ENCODE results near the gene NRCAM. TPM values are rescaled to one million over a fixed set of nuclear protein-coding genes. Genes with fewer than 3 reads are reported as not detected.

The NRCAM gene
- total and polyA plus RNA-seq, 2 donors (not counting 1 experiment from before 2014, with no cell fraction given), result 0.75 to 4.6 TPM

DNA sequence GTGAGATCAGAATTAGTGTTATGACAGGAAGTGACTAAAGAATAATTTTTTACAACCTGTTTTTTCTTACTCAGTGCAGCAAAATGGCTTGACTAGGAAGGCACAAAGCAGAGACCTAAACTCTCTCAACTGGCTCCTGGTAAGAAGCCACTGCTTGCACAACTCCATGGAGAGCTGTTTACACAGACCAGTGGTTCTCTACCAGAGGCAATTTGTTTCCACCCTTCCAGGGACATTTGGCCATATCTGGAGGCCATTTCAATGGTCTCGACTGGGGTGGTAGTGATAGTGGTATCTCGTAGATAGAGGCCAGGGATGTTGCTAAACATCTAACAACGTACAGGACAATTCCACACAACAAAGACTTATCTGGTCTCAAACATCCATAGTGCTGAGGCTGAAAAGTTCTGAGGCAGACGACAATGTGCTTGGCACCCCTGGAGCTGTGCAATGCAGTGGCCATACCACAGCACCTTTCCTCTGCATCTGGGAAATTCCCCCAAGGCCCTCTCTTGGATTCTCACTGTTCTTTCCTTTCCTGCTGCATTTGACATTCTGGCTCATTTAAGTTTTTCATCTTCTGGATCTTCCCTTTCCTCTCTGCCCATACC, 220.7 kb downstream of the NRCAM start:
- peaks cover 2% of the 10 kb centered on the region for H3K4me1 Mint-ChIP-seq
- ChIA-PET POLR2A (no interaction called here), CTCF (interaction anchor here (1.3 kb wide), 1 partner anchor 17 kb away, joined by 4 read pairs; no protein-coding TSS in a partner anchor)
- no peaks in the 10 kb centered on the region for H3K9me3 ChIP-seq (ENCODE audit: control extremely low read depth in 1 of 3, control insufficient read depth in 2 of 3, insufficient read depth in 1 of 3, low read length in 2 of 3)
- H3K4me3 Mint-ChIP-seq, result no peak overlapping the region
- H3K36me3 ChIP-seq (replicated peaks in 1 of 2; ENCODE audit: control extremely low read depth in 1 of 2, control insufficient read depth in 1 of 2, extremely low read depth in 1 of 2, insufficient read depth in 2 of 2, low read length in 1 of 2), result no peaks in the 10 kb centered on the region
- ATAC-seq (ENCODE audit: low read depth) (no peak), DNase-seq (no peak)
- no peaks in the 10 kb centered on the region for H4K20me1 ChIP-seq (ENCODE audit: control insufficient read depth, insufficient read depth, low read length, poor library complexity, severe bottlenecking)
- H3K4me2 ChIP-seq (replicated peaks; ENCODE audit: low read depth, low read length, poor library complexity, severe bottlenecking), result no peak overlapping the region
- H3K27me3 Mint-ChIP-seq, result no peaks in the 10 kb centered on the region
- H2AFZ ChIP-seq (ENCODE audit: insufficient read depth, low read depth, low read length, poor library complexity, severe bottlenecking), result no peak overlapping the region
- no peaks in the 10 kb centered on the region for H3K9me3 Mint-ChIP-seq (ENCODE audit: insufficient read depth)
- H3K4me1 ChIP-seq (ENCODE audit: control insufficient read depth in 2 of 2, insufficient read depth in 2 of 2, low read length in 2 of 2), result no peaks in the 10 kb centered on the region
- TF ChIP-seq, protein P1, sequence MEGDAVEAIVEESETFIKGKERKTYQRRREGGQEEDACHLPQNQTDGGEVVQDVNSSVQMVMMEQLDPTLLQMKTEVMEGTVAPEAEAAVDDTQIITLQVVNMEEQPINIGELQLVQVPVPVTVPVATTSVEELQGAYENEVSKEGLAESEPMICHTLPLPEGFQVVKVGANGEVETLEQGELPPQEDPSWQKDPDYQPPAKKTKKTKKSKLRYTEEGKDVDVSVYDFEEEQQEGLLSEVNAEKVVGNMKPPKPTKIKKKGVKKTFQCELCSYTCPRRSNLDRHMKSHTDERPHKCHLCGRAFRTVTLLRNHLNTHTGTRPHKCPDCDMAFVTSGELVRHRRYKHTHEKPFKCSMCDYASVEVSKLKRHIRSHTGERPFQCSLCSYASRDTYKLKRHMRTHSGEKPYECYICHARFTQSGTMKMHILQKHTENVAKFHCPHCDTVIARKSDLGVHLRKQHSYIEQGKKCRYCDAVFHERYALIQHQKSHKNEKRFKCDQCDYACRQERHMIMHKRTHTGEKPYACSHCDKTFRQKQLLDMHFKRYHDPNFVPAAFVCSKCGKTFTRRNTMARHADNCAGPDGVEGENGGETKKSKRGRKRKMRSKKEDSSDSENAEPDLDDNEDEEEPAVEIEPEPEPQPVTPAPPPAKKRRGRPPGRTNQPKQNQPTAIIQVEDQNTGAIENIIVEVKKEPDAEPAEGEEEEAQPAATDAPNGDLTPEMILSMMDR (IDR thresholded peaks at IDR 0.05), result no peak
- TF ChIP-seq EZH2 (IDR thresholded peaks at IDR 0.05; ENCODE audit: borderline replicate concordance, insufficient read depth, low read depth, low read length, poor library complexity, severe bottlenecking), result no peak
- peaks cover 0 to 4% (median 0%) of the 10 kb centered on the region in 4 experiments for H3K27me3 ChIP-seq (replicated peaks in 1 of 4; ENCODE audit: control extremely low read depth in 1 of 4, control insufficient read depth in 3 of 4, insufficient read depth in 4 of 4, low read length in 3 of 4)
- no peak overlapping the region for H3K27ac ChIP-seq (ENCODE audit: low read length in 2 of 2)
- H3K27ac Mint-ChIP-seq, result no peak overlapping the region
- intact Hi-C loops (cut with micrococcal nuclease), result no loop called here
- no peak overlapping the region for H3K4me3 ChIP-seq (ENCODE audit: control extremely low read depth in 1 of 5, extremely low read depth in 1 of 5, insufficient read depth in 1 of 5, low read depth in 2 of 5, low read length in 4 of 5)
- H3K79me2 ChIP-seq (ENCODE audit: control insufficient read depth, insufficient read depth, low read length), result no peaks in the 10 kb centered on the region
- 85% methylated on average over 2 of the region's 4 CpGs for WGBS (ENCODE audit: insufficient coverage)
- H3K9ac ChIP-seq (ENCODE audit: low read length), result no peak overlapping the region

DNA sequence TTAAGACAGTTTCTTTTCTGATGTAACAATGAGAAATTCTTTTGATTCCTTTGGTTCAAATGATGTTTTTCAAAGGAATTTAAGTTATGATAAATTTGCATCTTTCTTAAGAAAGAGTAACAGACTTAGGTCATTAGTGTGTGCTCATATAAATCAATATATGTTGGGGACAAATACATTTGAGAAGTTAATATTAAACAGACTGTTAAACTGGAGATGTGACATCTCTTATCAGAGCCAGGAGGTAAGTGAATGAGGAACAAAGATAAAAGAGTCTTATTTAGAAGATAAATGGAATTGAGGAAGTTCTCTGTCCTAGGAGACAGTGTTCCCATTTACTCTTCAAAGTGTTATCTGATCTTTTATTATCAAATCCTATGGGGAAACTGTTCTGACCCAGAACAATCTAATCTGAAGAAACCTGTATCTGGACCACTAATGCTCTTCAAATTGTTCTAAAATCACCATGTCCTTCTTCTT, 221.2 kb downstream of the NRCAM start:
- DNase-seq (no peak), ATAC-seq (ENCODE audit: low read depth) (no peak)
- TF ChIP-seq, protein P1 (IDR thresholded peaks at IDR 0.05), result no peak
- no peak for TF ChIP-seq EZH2 (IDR thresholded peaks at IDR 0.05; ENCODE audit: borderline replicate concordance, insufficient read depth, low read depth, low read length, poor library complexity, severe bottlenecking)
- peaks cover 0 to 4% (median 0%) of the 10 kb centered on the region in 4 experiments for H3K27me3 ChIP-seq (replicated peaks in 1 of 4; ENCODE audit: control extremely low read depth in 1 of 4, control insufficient read depth in 3 of 4, insufficient read depth in 4 of 4, low read length in 3 of 4)
- H3K36me3 ChIP-seq (replicated peaks in 1 of 2; ENCODE audit: control extremely low read depth in 1 of 2, control insufficient read depth in 1 of 2, extremely low read depth in 1 of 2, insufficient read depth in 2 of 2, low read length in 1 of 2), result no peaks in the 10 kb centered on the region
- Mint-ChIP-seq H3K4me1 (peaks cover 2% of the 10 kb centered on the region), H3K27ac (no peak overlapping the region), H3K4me3 (no peak overlapping the region), H3K27me3 (no peaks in the 10 kb centered on the region), H3K9me3 (ENCODE audit: insufficient read depth) (no peaks in the 10 kb centered on the region)
- POLR2A ChIA-PET, result no interaction called here
- no peaks in the 10 kb centered on the region for H3K79me2 ChIP-seq (ENCODE audit: control insufficient read depth, insufficient read depth, low read length)
- H3K4me3 ChIP-seq (ENCODE audit: control extremely low read depth in 1 of 5, extremely low read depth in 1 of 5, insufficient read depth in 1 of 5, low read depth in 2 of 5, low read length in 4 of 5), result no peak overlapping the region
- intact Hi-C loops (cut with micrococcal nuclease), result no loop called here
- no peak overlapping the region for H2AFZ ChIP-seq (ENCODE audit: insufficient read depth, low read depth, low read length, poor library complexity, severe bottlenecking)
- no peaks in the 10 kb centered on the region for H4K20me1 ChIP-seq (ENCODE audit: control insufficient read depth, insufficient read depth, low read length, poor library complexity, severe bottlenecking)
- CTCF ChIA-PET, result no interaction called here
- no peak overlapping the region for H3K9ac ChIP-seq (ENCODE audit: low read length)
- no peak overlapping the region for H3K4me2 ChIP-seq (replicated peaks; ENCODE audit: low read depth, low read length, poor library complexity, severe bottlenecking)
- no peaks in the 10 kb centered on the region for H3K9me3 ChIP-seq (ENCODE audit: control extremely low read depth in 1 of 3, control insufficient read depth in 2 of 3, insufficient read depth in 1 of 3, low read length in 2 of 3)
- H3K4me1 ChIP-seq (ENCODE audit: control insufficient read depth in 2 of 2, insufficient read depth in 2 of 2, low read length in 2 of 2), result no peaks in the 10 kb centered on the region
- H3K27ac ChIP-seq (ENCODE audit: low read length in 2 of 2), result no peak overlapping the region

Measured in B cell (primary cell).